Heart left ventricle (tissue), 16 donors: Measurements from ENCODE around the gene PRMT5. TPM values are rescaled to one million over a fixed set of nuclear protein-coding genes. Genes with fewer than 3 reads are reported as not detected.

Experiments
- ATAC-seq, 4 donors: fragments of 200-7000 bp; cut with Tn5 transposase; one replicate each; pipeline ENCODE4 v1.9.1; 2020 to 2022; ENCODE audit warnings: moderate library complexity in 4 of 4, mild to moderate bottlenecking in 3 of 4, moderate number of reproducible peaks in 1 of 4
- DNase-seq, 5 donors: peaks; one replicate each; pipeline ENCODE4 v3.0.0-alpha.2; 2020
- H3K27ac ChIP-seq, 12 donors: fragments of 200-600 bp; sonication (generic) in 4 of 12; one replicate each; pipeline versions ENCODE4 v1.5.0 to v1.8.0; 2016 to 2022; ENCODE audit warnings: mild to moderate bottlenecking in 2 of 12
- H3K27me3 ChIP-seq, 9 donors: fragments of 200-600 bp; sonication (generic) in 2 of 9; one replicate each; pipeline versions ENCODE4 v1.5.1 to v1.8.0; 2016 to 2022; ENCODE audit warnings: mild to moderate bottlenecking in 3 of 9
- H3K36me3 ChIP-seq, 9 donors: fragments of 200-600 bp; sonication (generic) in 2 of 9; one replicate each; pipeline versions ENCODE4 v1.5.0 to v1.8.0; 2018 to 2022; ENCODE audit warnings: mild to moderate bottlenecking in 2 of 9
- H3K4me1 ChIP-seq, 12 donors: fragments of 200-600 bp; sonication (generic) in 4 of 12; one replicate each; pipeline versions ENCODE4 v1.5.0 to v1.8.0; 2016 to 2022; ENCODE audit warnings: mild to moderate bottlenecking in 3 of 12
- H3K4me3 ChIP-seq, 12 donors: fragments of 200-600 bp; sonication (generic) in 4 of 12; one replicate each; pipeline versions ENCODE4 v1.5.0 to v1.8.0; 2017 to 2022; ENCODE audit warnings: mild to moderate bottlenecking in 9 of 12, moderate library complexity in 4 of 12
- H3K9me3 ChIP-seq, 12 donors: fragments of 200-600 bp; sonication (generic) in 4 of 12; one replicate each; pipeline versions ENCODE4 v1.5.0 to v1.8.0; 2016 to 2022; ENCODE audit warnings: mild to moderate bottlenecking in 1 of 12
- CTCF ChIP-seq, 12 donors: fragments of 200-600 bp; sonication (generic) in 4 of 12; IDR thresholded peaks; one replicate each; pipeline versions ENCODE4 v1.5.0 to v1.8.0; 2018 to 2022; ENCODE audit warnings: antibody characterized with exemption in 12 of 12, mild to moderate bottlenecking in 5 of 12
- POLR2A ChIP-seq, 2 donors: fragments of 450-650 bp; IDR thresholded peaks; one replicate each; pipeline ENCODE4 v1.6.1; 2017; ENCODE audit warnings: antibody characterized with exemption in 2 of 2, mild to moderate bottlenecking in 2 of 2, moderate library complexity in 2 of 2
- WGBS, 4 donors: extraction: QIAGEN DNeasy Blood & Tissue Kit in 2 of 4; methylation state at CpG; one replicate each; pipeline versions ENCODE4 v1.1.5 to v1.1.7; 2013 to 2018; 5-methylcytosine and 5-hydroxymethylcytosine counted together
- intact Hi-C, 10 donors: fragments of 100-400 bp; cut with DNase I; formaldehyde crosslinking; loops; one replicate each; pipeline versions ENCODE4 v1.11.1 to v1.14.2; 2022
- polyA plus RNA-seq, 2 donors: library from polyadenylated mRNA; stranded (reverse); fragments of 200-250 nt; gene quantifications; one replicate each; pipeline ENCODE4 v1.2.3, GENCODE V29; 2013
- total RNA-seq, 9 donors: library from RNA; depleted of rRNA in 2 of 9; stranded (reverse); fragments of >200 nt in 2 of 9; fragmentation: NEBNext Ultra II Directional in 3 of 9; extraction: Animal tissue kit (Norgen Biotek cat#: 25700) in 3 of 9; gene quantifications; one replicate each; pipeline versions ENCODE4 v1.1.0 to v1.2.4, GENCODE V29; 2016 to 2023
- donor health status: ischemic (EF 13 %, LVEDD 7.1; RV severe dilation, severe dysfunction).
- donor health status: healthy with polysubstance abuse.
- donor health status: DM: no; HTN: yes; CAD: no.
- donor health status: DM: no; HTN: no; CAD: no.
- donor health status: ischemic (EF 25% LVEDD 6.9; RV normal size, moderate dysfunction).
- donor health status: ischemic (EF 25% LVEDD 5.7; RV mildly dilated, moderate dysfunction).
- donor health status: healthy.
- donor health status: DM: yes; HTN: yes; CAD: no.
- donor health status: ischemic (EF 35%, LVEDD 5.7; RV mildly dilated, moderate dysfunction).
- donor health status: nonischemic (EF 11% LVEDD 7.7; RV severe dilation, severe dysfunction).
- donor health status: DM: yes; HTN: yes; CAD: no.
- donor health status: PGD.
- donor health status: ischemic (EF 29% LVEDD 5.4; RV normal size, mild dysfunction).
- donor health status: nonischemic (EF 23%, LVEDD 6.1; RV moderate dilation, normal function).

Gene PRMT5
- total and polyA plus RNA-seq, 11 donors = 10.4 to 101 (median 48.8) TPM

GRCh38 chr14:22893706-22894105 lies 35.5 kb downstream of the PRMT5 start:
- no peaks in the 10 kb centered on the region for H3K9me3 ChIP-seq
- DNase-seq (no peak), ATAC-seq (no peak)
- TF ChIP-seq CTCF (IDR thresholded peaks at IDR 0.05) = no peak
- no peak for TF ChIP-seq POLR2A (IDR thresholded peaks at IDR 0.05)
- H3K27ac ChIP-seq = no peak overlapping the region
- peaks cover 0 to 5% (median under 1%) of the 10 kb centered on the region in 12 donors for H3K4me1 ChIP-seq
- WGBS, 4 donors = 91 to 96% (median 95%) methylated on average over 4 of the region's 4 CpGs
- H3K27me3 ChIP-seq = no peaks in the 10 kb centered on the region
- H3K4me3 ChIP-seq = no peak overlapping the region
- H3K36me3 ChIP-seq = peaks cover 0 to 7% (median 0%) of the 10 kb centered on the region in 9 donors
- intact Hi-C loops = no loop called here

- TF ChIP-seq POLR2A (IDR thresholded peaks at IDR 0.05) = no peak
- no peak for TF ChIP-seq CTCF (IDR thresholded peaks at IDR 0.05)
- Histone ChIP-seq H3K36me3 (no peaks in the 10 kb centered on the region), H3K4me1 (peaks cover 0 to 6% (median 3%) of the 10 kb centered on the region in 12 donors), H3K27me3 (no peaks in the 10 kb centered on the region), H3K27ac (no peak overlapping the region), H3K4me3 (no peak overlapping the region), H3K9me3 (no peaks in the 10 kb centered on the region)
- no peak for DNase-seq
- WGBS, 4 donors = 81 to 89% (median 87%) methylated on average over 7 of the region's 7 CpGs
- intact Hi-C loops = no loop called here
- no peak for ATAC-seq
Measured at GRCh38 chr14:22892488-22892887, 36.7 kb downstream of the PRMT5 start.

GRCh38 chr14:22890416-22890815 lies 38.8 kb downstream of the PRMT5 start:
- intact Hi-C loops = no loop called here
- DNase-seq (no peak), ATAC-seq (no peak)
- 83 to 90% (median 87%) methylated on average over 1 of the region's 1 CpG for WGBS, 4 donors
- Histone ChIP-seq H3K27ac (no peak overlapping the region), H3K9me3 (no peaks in the 10 kb centered on the region), H3K36me3 (no peaks in the 10 kb centered on the region), H3K4me1 (peaks cover 0 to 20% (median 8%) of the 10 kb centered on the region in 12 donors), H3K4me3 (no peak overlapping the region), H3K27me3 (no peaks in the 10 kb centered on the region)
- no peak for TF ChIP-seq POLR2A (IDR thresholded peaks at IDR 0.05)

- 74 to 89% (median 81%) methylated on average over 4 of the region's 4 CpGs for WGBS, 4 donors
- intact Hi-C loops = no loop called here
- Histone ChIP-seq H3K27ac (no peak overlapping the region), H3K36me3 (no peaks in the 10 kb centered on the region), H3K4me1 (peaks cover 0 to 20% (median 8%) of the 10 kb centered on the region in 12 donors), H3K9me3 (no peaks in the 10 kb centered on the region), H3K4me3 (no peak overlapping the region), H3K27me3 (no peaks in the 10 kb centered on the region)
- TF ChIP-seq CTCF (IDR thresholded peaks at IDR 0.05) (no peak), POLR2A (IDR thresholded peaks at IDR 0.05) (no peak)
- DNase-seq (no peak), ATAC-seq (no peak)
Measured at GRCh38 chr14:22888662-22889061, 40.5 kb downstream of the PRMT5 start.

- intact Hi-C loops = no loop called here
- H3K4me3 ChIP-seq = peak overlapping the region in 3 of 12 donors; percentile 55 to 73 (median 65)
Measured at GRCh38 chr14:22887990-22888378, 41.2 kb downstream of the PRMT5 start.

More at GRCh38 chr14:22887990-22888378, 41.2 kb downstream of the PRMT5 start:
- Histone ChIP-seq H3K36me3 (no peaks in the 10 kb centered on the region), H3K27me3 (no peaks in the 10 kb centered on the region), H3K27ac (no peak overlapping the region), H3K9me3 (no peaks in the 10 kb centered on the region), H3K4me1 (peaks cover 0 to 22% (median 8%) of the 10 kb centered on the region in 12 donors)
- 65 to 83% (median 81%) methylated on average over 5 of the region's 5 CpGs for WGBS, 4 donors
- DNase-seq (no peak), ATAC-seq (no peak)
- TF ChIP-seq POLR2A (IDR thresholded peaks at IDR 0.05) (no peak), CTCF (IDR thresholded peaks at IDR 0.05) (no peak)
